Endothelial cell of umbilical vein (primary cell): ENCODE measurements around the gene ZMIZ1. TPM values are rescaled to one million over a fixed set of nuclear protein-coding genes. Genes with fewer than 3 reads are reported as not detected.
A peak's percentile ranks its signal among the peaks of the same experiment; 100 is the strongest.

ENCODE experiments used
- BruUV-seq: library from RNA; stranded (reverse); fragments of 400-500 nt; replicated peaks from 2 replicates; lab custom pipeline; 2021; lab: Mats Ljungman, UMichigan
- CTCF ChIA-PET: fragments of 300-600, 350-600 bp; sonication (Branson Sonifier 250); formaldehyde crosslinking; loops from one replicate; lab custom pipeline; 2021; ENCODE audit warnings: antibody characterized with exemption, inconsistent platforms; lab: Charles Lee
- POLR2A ChIA-PET: fragments of 300-600, 350-600 bp; sonication (Branson Sonifier 250); formaldehyde crosslinking; loops from one replicate; lab custom pipeline; 2021; ENCODE audit warnings: antibody characterized with exemption, inconsistent platforms; lab: Charles Lee
- DNase-seq: peaks from one replicate; pipeline ENCODE4 v3.0.0-alpha.2; 2011; ENCODE audit warnings: low read depth, low spot score
- FAIRE-seq: peaks from 2 replicates; lab custom pipeline; 2011; peaks lifted over from hg19 to GRCh38; lab: Jason Lieb, UNC
- H2AFZ ChIP-seq: 2 replicates; pipeline ENCODE4 v1.6.0; 2012; ENCODE audit warnings: low read depth, low read length, control low read depth, inconsistent platforms
- H3K27ac ChIP-seq: 2 replicates; pipeline ENCODE4 v1.5.1; 2011; ENCODE audit warnings: low read depth, mild to moderate bottlenecking, control low read depth, low read length, moderate library complexity; ENCODE audit not compliant: insufficient read depth
- H3K27me3 ChIP-seq, 2 experiments: 2 replicates each; pipeline versions ENCODE4 v1.6.0 to v1.6.1; 2011; ENCODE audit warnings: low read length in 2 of 2, mixed read lengths in 1 of 2; ENCODE audit not compliant: control insufficient read depth in 2 of 2, insufficient read depth in 2 of 2
- H3K36me3 ChIP-seq, 2 experiments: 2 replicates in 1 of 2; 3 replicates in 1 of 2; pipeline ENCODE4 v1.5.1; 2011; ENCODE audit warnings: low read length in 2 of 2, mild to moderate bottlenecking in 1 of 2, moderate library complexity in 1 of 2; ENCODE audit not compliant: control insufficient read depth in 2 of 2, insufficient read depth in 2 of 2; ENCODE audit errors: extremely low read depth in 1 of 2
- H3K4me1 ChIP-seq: 3 replicates; pipeline ENCODE4 v1.5.1; 2011; ENCODE audit warnings: mild to moderate bottlenecking, low read length; ENCODE audit not compliant: control insufficient read depth, insufficient read depth; ENCODE audit errors: extremely low read depth
- H3K4me2 ChIP-seq: 2 replicates; pipeline ENCODE4 v1.6.1; 2011; ENCODE audit warnings: low read length, control low read depth, mixed read lengths; ENCODE audit not compliant: insufficient read depth
- H3K4me3 ChIP-seq, 3 experiments: fragments of 200-600 bp in 1 of 3; sonication (generic), shearing (Covaris generic) in 1 of 3; replicated peaks in 1 of 3; 2 replicates each; pipeline ENCODE4 v1.5.1; 2011 to 2016; ENCODE audit warnings: control low read depth in 3 of 3, low read length in 3 of 3, mild to moderate bottlenecking in 2 of 3, inconsistent platforms in 1 of 3, low read depth in 1 of 3, moderate library complexity in 1 of 3; ENCODE audit not compliant: insufficient read depth in 1 of 3
- H3K79me2 ChIP-seq: 2 replicates; pipeline ENCODE4 v1.6.0; 2012; ENCODE audit warnings: low read length, inconsistent platforms; ENCODE audit not compliant: control insufficient read depth, insufficient read depth
- H3K9ac ChIP-seq: replicated peaks from 2 replicates; pipeline ENCODE3; 2011; ENCODE audit warnings: low read length, control low read depth; ENCODE audit not compliant: insufficient read depth; ENCODE audit errors: extremely low read depth
- H3K9me1 ChIP-seq: replicated peaks from 3 replicates; pipeline ENCODE4 v1.6.0; 2011; ENCODE audit warnings: mild to moderate bottlenecking, low read length; ENCODE audit not compliant: control insufficient read depth, insufficient read depth; ENCODE audit errors: extremely low read depth
- H3K9me3 ChIP-seq: replicated peaks from 2 replicates; pipeline ENCODE4 v1.5.1; 2012; ENCODE audit warnings: low read length, inconsistent platforms; ENCODE audit not compliant: control insufficient read depth, insufficient read depth
- H4K20me1 ChIP-seq: replicated peaks from 2 replicates; pipeline ENCODE3; 2011; ENCODE audit warnings: mild to moderate bottlenecking, low read length; ENCODE audit not compliant: control insufficient read depth, insufficient read depth; ENCODE audit errors: extremely low read depth
- EZH2 ChIP-seq: IDR thresholded peaks from 2 replicates; pipeline ENCODE4 v1.6.1; 2012; ENCODE audit warnings: borderline replicate concordance, low read depth, mild to moderate bottlenecking, moderate library complexity, low read length, inconsistent platforms; ENCODE audit not compliant: severe bottlenecking
- FOS ChIP-seq: IDR thresholded peaks from 2 replicates; pipeline ENCODE4 v1.6.1; 2011; ENCODE audit warnings: mild to moderate bottlenecking, low read length, moderate library complexity, borderline replicate concordance; ENCODE audit not compliant: insufficient read depth
- GATA2 ChIP-seq: IDR thresholded peaks from 2 replicates; pipeline ENCODE4 v1.7.0; 2011; ENCODE audit warnings: low read depth, mild to moderate bottlenecking, moderate library complexity, mixed read lengths, low read length; ENCODE audit not compliant: insufficient read length, insufficient read depth
- JUN ChIP-seq: IDR thresholded peaks from 2 replicates; pipeline ENCODE4 v1.6.1; 2011; ENCODE audit warnings: borderline replicate concordance, low read depth; ENCODE audit not compliant: insufficient read length, insufficient read depth
- MYC ChIP-seq: IDR thresholded peaks from one replicate; pipeline ENCODE4 v1.6.1; 2011; ENCODE audit warnings: mild to moderate bottlenecking, low read depth, low read length
- POLR2A ChIP-seq: IDR thresholded peaks from 2 replicates; pipeline ENCODE4 v1.6.1; 2012; ENCODE audit warnings: low read depth, mild to moderate bottlenecking, control low read depth, low read length
- POLR2AphosphoS5 ChIP-seq: IDR thresholded peaks from 2 replicates; pipeline ENCODE4 v1.6.1; 2012; ENCODE audit warnings: low read depth, mild to moderate bottlenecking, control low read depth, low read length, moderate library complexity; ENCODE audit not compliant: insufficient read depth
- dilution Hi-C: fragments of 300-500 bp; cut with MboI; formaldehyde crosslinking; loops from one replicate; pipeline ENCODE4 v1.15.0; 2019; ENCODE audit warnings: low sequenced_read_pairs; ENCODE audit not compliant: extremely low pct_ligation_motif_present
- intact Hi-C: fragments of 100-400 bp; cut with micrococcal nuclease; formaldehyde crosslinking; loops from one replicate; pipeline ENCODE4 v1.10.0; 2022
- polyA plus RNA-seq, 4 experiments: library from polyadenylated mRNA; depleted of rRNA in 3 of 4; stranded (reverse) in 3 of 4; unstranded in 1 of 4; fragments of >200 nt; gene quantifications; 2 replicates each; pipeline versions ENCODE4 v1.2.1 to v1.2.3, GENCODE V29; 2011 to 2012; ENCODE audit warnings: missing spikeins in 1 of 4
- total RNA-seq: library from RNA; stranded (reverse); gene quantifications from 2 replicates; pipeline ENCODE4 v1.2.3, GENCODE V29; 2021
- TF ChIP-seq, protein P1 (sequence below): IDR thresholded peaks from 2 replicates; pipeline ENCODE4 v1.6.1; 2011; ENCODE audit not compliant: insufficient read depth, insufficient read length
- TF ChIP-seq, protein P2 (sequence below), 2 donors: IDR thresholded peaks; 1 replicate in 1 of 2; 2 replicates in 1 of 2; pipeline ENCODE4 v1.5.1; 2011; ENCODE audit warnings: low read length in 2 of 2, mild to moderate bottlenecking in 2 of 2, moderate library complexity in 2 of 2, control low read depth in 1 of 2, inconsistent platforms in 1 of 2, low read depth in 1 of 2; ENCODE audit not compliant: insufficient read depth in 1 of 2; ENCODE audit errors: extremely low read depth in 1 of 2

The ZMIZ1 gene
- total and polyA plus RNA-seq, 2 donors (not counting 3 experiments of a cell fraction or from before 2014, with no cell fraction given) = 12.5 to 46.7 TPM

DNA sequence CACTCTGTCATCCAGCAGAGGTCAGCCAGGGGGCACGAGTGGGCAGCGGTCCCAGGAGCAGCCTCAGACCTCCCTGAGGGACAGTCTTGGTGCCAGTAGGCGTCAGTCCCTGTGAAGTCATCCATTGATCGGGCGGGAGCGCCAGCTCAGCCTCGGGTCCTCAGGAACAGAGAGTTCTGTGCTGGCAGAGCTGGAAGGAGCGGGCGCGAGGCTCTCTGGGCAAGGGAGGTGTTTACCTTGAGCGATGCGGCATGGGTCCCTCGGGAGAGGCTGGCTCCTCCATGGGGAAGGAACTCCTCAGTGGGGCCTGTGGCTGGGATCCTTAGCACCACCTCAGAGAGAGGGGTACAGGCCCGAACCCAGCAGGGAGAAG lies 177.4 kb downstream of the ZMIZ1 start:
- no peak overlapping the region for H3K4me3 ChIP-seq
- TF ChIP-seq MYC = no peak
- TF ChIP-seq FOS = no peak
- no peak for TF ChIP-seq POLR2AphosphoS5
- no peak for TF ChIP-seq POLR2A
- TF ChIP-seq, protein P1, sequence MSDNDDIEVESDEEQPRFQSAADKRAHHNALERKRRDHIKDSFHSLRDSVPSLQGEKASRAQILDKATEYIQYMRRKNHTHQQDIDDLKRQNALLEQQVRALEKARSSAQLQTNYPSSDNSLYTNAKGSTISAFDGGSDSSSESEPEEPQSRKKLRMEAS = no peak
- TF ChIP-seq GATA2 = no peak
- TF ChIP-seq, protein P2, sequence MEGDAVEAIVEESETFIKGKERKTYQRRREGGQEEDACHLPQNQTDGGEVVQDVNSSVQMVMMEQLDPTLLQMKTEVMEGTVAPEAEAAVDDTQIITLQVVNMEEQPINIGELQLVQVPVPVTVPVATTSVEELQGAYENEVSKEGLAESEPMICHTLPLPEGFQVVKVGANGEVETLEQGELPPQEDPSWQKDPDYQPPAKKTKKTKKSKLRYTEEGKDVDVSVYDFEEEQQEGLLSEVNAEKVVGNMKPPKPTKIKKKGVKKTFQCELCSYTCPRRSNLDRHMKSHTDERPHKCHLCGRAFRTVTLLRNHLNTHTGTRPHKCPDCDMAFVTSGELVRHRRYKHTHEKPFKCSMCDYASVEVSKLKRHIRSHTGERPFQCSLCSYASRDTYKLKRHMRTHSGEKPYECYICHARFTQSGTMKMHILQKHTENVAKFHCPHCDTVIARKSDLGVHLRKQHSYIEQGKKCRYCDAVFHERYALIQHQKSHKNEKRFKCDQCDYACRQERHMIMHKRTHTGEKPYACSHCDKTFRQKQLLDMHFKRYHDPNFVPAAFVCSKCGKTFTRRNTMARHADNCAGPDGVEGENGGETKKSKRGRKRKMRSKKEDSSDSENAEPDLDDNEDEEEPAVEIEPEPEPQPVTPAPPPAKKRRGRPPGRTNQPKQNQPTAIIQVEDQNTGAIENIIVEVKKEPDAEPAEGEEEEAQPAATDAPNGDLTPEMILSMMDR (IDR thresholded peaks at IDR 0.05; ENCODE audit: extremely low read depth in 1 of 2, insufficient read depth in 1 of 2, low read depth in 1 of 2, low read length in 2 of 2) = no peak
- TF ChIP-seq JUN = no peak
- no peak for TF ChIP-seq EZH2
- H3K27me3 ChIP-seq = no peaks in the 10 kb centered on the region
- H3K27ac ChIP-seq = peak overlapping the region; percentile 58
- ChIA-PET POLR2A (no interaction called here), CTCF (interaction anchor here (0.7 to 1.5 kb wide), 3 partner anchors 9 to 42 kb away, joined by 3 read pairs; no protein-coding TSS in a partner anchor)
- no peaks in the 10 kb centered on the region for H4K20me1 ChIP-seq
- H2AFZ ChIP-seq = no peak overlapping the region
- DNase-seq = peak; percentile 21
- intact Hi-C loops (loop anchor here (1.0 to 5.0 kb wide), 2 partner anchors 20 to 101 kb away; partner anchors contain the start of gene PPIF), dilution Hi-C loops (no loop called here)
- H3K36me3 ChIP-seq = no peaks in the 10 kb centered on the region
- H3K9me1 ChIP-seq = no peaks in the 10 kb centered on the region
- no peak for FAIRE-seq
- H3K4me2 ChIP-seq = peak overlapping the region; percentile 8
- no TSS peak for BruUV-seq
- H3K9me3 ChIP-seq = no peaks in the 10 kb centered on the region
- peaks cover 44% of the 10 kb centered on the region for H3K4me1 ChIP-seq
- H3K9ac ChIP-seq = no peak overlapping the region
- peaks cover 74% of the 10 kb centered on the region for H3K79me2 ChIP-seq
